ENCODE data around the gene GSTM4.

GRCh38 chr1:109634771-109635750 lies 20.8 kb upstream of the GSTM4 start:
- TF ChIP-seq CTCF (conservative IDR thresholded peaks at IDR 0.05 in 1 of 2, IDR thresholded peaks at IDR 0.05 in 1 of 2; ENCODE audit: low read depth in 1 of 2, low read length in 2 of 2) (no peak), EZH2 (IDR thresholded peaks at IDR 0.05; ENCODE audit: low read length, missing control alignments) (no peak)
